PC-3 (cell line): ENCODE measurements around the gene FLYWCH1.

Experiments used
- CTCF ChIP-seq: fragments of 300-600 bp; sonication (generic); conservative IDR thresholded peaks from 2 replicates; pipeline ENCODE4 v1.5.1; 2017; ENCODE audit warnings: antibody characterized with exemption, low read depth, mild to moderate bottlenecking, low read length
- EZH2phosphoT487 ChIP-seq: fragments of 300-600 bp; sonication (generic); IDR thresholded peaks from 2 replicates; pipeline ENCODE4 v1.6.1; 2018; ENCODE audit warnings: mild to moderate bottlenecking, antibody characterized with exemption, low read length, borderline replicate concordance

GRCh38 chr16:2946649-2947048, 34.9 kb downstream of the FLYWCH1 start:
- TF ChIP-seq CTCF (no peak), EZH2phosphoT487 (no peak)
